Peyer's patch (tissue), 4 donors: ENCODE measurements around the gene ODC1.

Source experiments
- CTCF ChIP-seq, 6 experiments: fragments of 450-650 bp in 4 of 6; fragments of 200-600 bp in 2 of 6; sonication (generic) in 1 of 6; IDR thresholded peaks; one replicate each; pipeline ENCODE4 v1.5.1; 2017 to 2019; ENCODE audit warnings: antibody characterized with exemption in 6 of 6, mild to moderate bottlenecking in 3 of 6, moderate library complexity in 1 of 6
- POLR2A ChIP-seq, 2 donors: fragments of 450-650 bp; IDR thresholded peaks; one replicate each; pipeline ENCODE4 v1.5.1; 2017; ENCODE audit warnings: antibody characterized with exemption in 2 of 2, mild to moderate bottlenecking in 2 of 2, moderate library complexity in 2 of 2

- TF ChIP-seq CTCF (IDR thresholded peaks at IDR 0.05) (no peak), POLR2A (IDR thresholded peaks at IDR 0.05) (no peak)
Measured at GRCh38 chr2:10462178-10463083, 14.3 kb upstream of the ODC1 start.
